Upper lobe of right lung (tissue), 1 donor: Measurements from ENCODE around the gene NSD2. TPM values are rescaled to one million over a fixed set of nuclear protein-coding genes. Genes with fewer than 3 reads are reported as not detected.

Experiments used
- ATAC-seq: fragments of 200-7000 bp; cut with Tn5 transposase; one replicate; pipeline ENCODE4 v1.9.1; 2020; ENCODE audit warnings: mild to moderate bottlenecking, moderate library complexity
- DNase-seq: peaks from one replicate; pipeline ENCODE4 v3.0.0-alpha.2; 2020
- H3K27ac ChIP-seq: fragments of 200-600 bp; one replicate; pipeline ENCODE4 v1.8.0; 2022
- H3K27me3 ChIP-seq: fragments of 200-600 bp; one replicate; pipeline ENCODE4 v1.8.0; 2022; ENCODE audit warnings: mild to moderate bottlenecking
- H3K36me3 ChIP-seq: fragments of 200-600 bp; one replicate; pipeline ENCODE4 v1.8.0; 2022
- H3K4me1 ChIP-seq: fragments of 200-600 bp; one replicate; pipeline ENCODE4 v1.8.0; 2022
- H3K4me3 ChIP-seq: fragments of 200-600 bp; one replicate; pipeline ENCODE4 v1.8.0; 2022; ENCODE audit warnings: mild to moderate bottlenecking
- H3K9me3 ChIP-seq: fragments of 200-600 bp; one replicate; pipeline ENCODE4 v1.8.0; 2022
- CTCF ChIP-seq: fragments of 200-600 bp; IDR thresholded peaks from one replicate; pipeline ENCODE4 v1.8.0; 2022; ENCODE audit warnings: antibody characterized with exemption
- intact Hi-C: fragments of 100-400 bp; cut with DNase I; formaldehyde crosslinking; loops from one replicate; pipeline ENCODE4 v1.11.0; 2022
- total RNA-seq: library from RNA; stranded (reverse); fragmentation: NEBNext Ultra II Directional; extraction: Animal tissue kit (Norgen Biotek cat#: 25700); gene quantifications from one replicate; pipeline ENCODE4 v1.2.1, GENCODE V29; 2021
- donor health status: DM: no; HTN: yes; CAD: no; lungs with severe emphysema.

Gene NSD2
- total RNA-seq, 1 donor from 2014 or later: 45.2 TPM

GRCh38 chr4:1856943-1857699 lies 14.1 kb upstream of the NSD2 start:
- peak overlapping the region; percentile 85 for H3K27ac ChIP-seq
- no peaks in the 10 kb centered on the region for H3K27me3 ChIP-seq
- ATAC-seq: peak; percentile 2
- H3K4me3 ChIP-seq: peak overlapping the region; percentile 93
- H3K36me3 ChIP-seq: no peaks in the 10 kb centered on the region
- peaks cover 8% of the 10 kb centered on the region for H3K4me1 ChIP-seq
- no peaks in the 10 kb centered on the region for H3K9me3 ChIP-seq
- DNase-seq: no peak
- no peak for TF ChIP-seq CTCF
- intact Hi-C loops: no loop called here

- TF ChIP-seq CTCF: no peak
- ATAC-seq (no peak), DNase-seq (no peak)
- no peaks in the 10 kb centered on the region for H3K36me3 ChIP-seq
- no peak overlapping the region for H3K4me3 ChIP-seq
- intact Hi-C loops: no loop called here
- H3K27me3 ChIP-seq: peaks cover 8% of the 10 kb centered on the region
- H3K27ac ChIP-seq: no peak overlapping the region
- H3K9me3 ChIP-seq: no peaks in the 10 kb centered on the region
- H3K4me1 ChIP-seq: peaks cover 8% of the 10 kb centered on the region
Observed at GRCh38 chr4:1857931-1858330, 13.3 kb upstream of the NSD2 start.

- Histone ChIP-seq H3K36me3 (no peaks in the 10 kb centered on the region), H3K9me3 (no peaks in the 10 kb centered on the region), H3K27ac (no peak overlapping the region), H3K4me1 (peaks cover 8% of the 10 kb centered on the region), H3K27me3 (peaks cover 8% of the 10 kb centered on the region), H3K4me3 (no peak overlapping the region)
- no peak for DNase-seq
- no peak for ATAC-seq
- intact Hi-C loops: no loop called here
- no peak for TF ChIP-seq CTCF
Observed at GRCh38 chr4:1859389-1859753, 11.8 kb upstream of the NSD2 start.

GRCh38 chr4:1862055-1862911 lies 8.9 kb upstream of the NSD2 start:
- DNase-seq: no peak

GRCh38 chr4:1862961-1863296 lies 8.3 kb upstream of the NSD2 start:
- no peaks in the 10 kb centered on the region for H3K9me3 ChIP-seq
- intact Hi-C loops: no loop called here
- peaks cover 8% of the 10 kb centered on the region for H3K27me3 ChIP-seq
- no peaks in the 10 kb centered on the region for H3K4me1 ChIP-seq
- ATAC-seq (no peak), DNase-seq (no peak)
- H3K36me3 ChIP-seq: no peaks in the 10 kb centered on the region
- H3K4me3 ChIP-seq: no peak overlapping the region
- no peak for TF ChIP-seq CTCF
- H3K27ac ChIP-seq: no peak overlapping the region

More at GRCh38 chr4:1862055-1862911, 8.9 kb upstream of the NSD2 start:
- Histone ChIP-seq H3K36me3 (no peaks in the 10 kb centered on the region), H3K27ac (no peak overlapping the region), H3K27me3 (peaks cover 8% of the 10 kb centered on the region), H3K4me1 (no peaks in the 10 kb centered on the region), H3K9me3 (no peaks in the 10 kb centered on the region), H3K4me3 (peak overlapping the region; percentile 29)
- intact Hi-C loops: no loop called here
- TF ChIP-seq CTCF: no peak
- ATAC-seq: peak; percentile 26
